Measurements from ENCODE around the gene PRR3.
"Not testable (repeated sequence)": the region's sequence is repeated elsewhere in the genome, so short reads cannot be mapped to it uniquely, and the experiment has no call there.

Gene PRR3, protein sequence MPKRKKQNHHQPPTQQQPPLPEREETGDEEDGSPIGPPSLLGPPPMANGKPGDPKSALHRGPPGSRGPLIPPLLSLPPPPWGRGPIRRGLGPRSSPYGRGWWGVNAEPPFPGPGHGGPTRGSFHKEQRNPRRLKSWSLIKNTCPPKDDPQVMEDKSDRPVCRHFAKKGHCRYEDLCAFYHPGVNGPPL

DNA sequence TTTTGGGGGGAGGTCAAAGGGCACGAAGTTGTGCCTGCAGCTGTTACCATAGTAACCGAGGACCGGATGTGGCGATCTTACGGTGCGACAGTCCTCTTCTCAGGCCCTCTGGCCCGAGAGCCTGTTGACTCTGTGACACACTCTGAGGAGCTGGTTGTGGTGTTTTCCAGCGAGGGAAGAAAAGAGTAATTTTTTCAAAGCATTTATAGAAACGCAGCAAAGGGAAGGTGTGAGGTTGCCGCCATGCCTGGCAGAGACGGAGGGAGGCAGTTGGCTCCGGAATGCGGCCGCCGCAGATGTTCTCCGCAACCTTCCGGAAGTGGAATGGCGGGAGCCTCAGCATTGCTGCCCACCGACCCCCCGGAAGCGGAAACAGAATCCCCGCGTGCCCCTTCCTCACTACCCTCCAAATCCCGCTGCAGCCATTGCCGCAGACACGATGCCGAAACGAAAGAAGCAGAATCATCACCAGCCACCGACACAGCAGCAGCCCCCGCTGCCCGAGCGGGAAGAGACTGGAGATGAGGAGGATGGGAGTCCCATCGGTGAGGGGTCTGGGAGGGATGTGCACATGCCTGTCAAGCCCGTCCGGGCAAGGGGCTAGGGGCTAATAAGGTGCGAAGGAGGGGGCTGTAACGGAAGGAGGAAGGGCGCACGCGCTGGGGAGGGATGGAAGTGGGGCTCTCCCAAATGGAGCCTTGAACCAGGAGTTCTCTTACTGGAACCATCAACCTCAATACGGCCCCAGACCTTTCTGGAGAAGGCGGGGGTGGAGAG lies at the start of gene PRR3:
Gene PRR3 (plus strand): TSS at position 390 of the 777 bp plus-strand sequence. CDS start 50 bp downstream, at position 440.
- DNase-seq = peak; percentile 94

DNA sequence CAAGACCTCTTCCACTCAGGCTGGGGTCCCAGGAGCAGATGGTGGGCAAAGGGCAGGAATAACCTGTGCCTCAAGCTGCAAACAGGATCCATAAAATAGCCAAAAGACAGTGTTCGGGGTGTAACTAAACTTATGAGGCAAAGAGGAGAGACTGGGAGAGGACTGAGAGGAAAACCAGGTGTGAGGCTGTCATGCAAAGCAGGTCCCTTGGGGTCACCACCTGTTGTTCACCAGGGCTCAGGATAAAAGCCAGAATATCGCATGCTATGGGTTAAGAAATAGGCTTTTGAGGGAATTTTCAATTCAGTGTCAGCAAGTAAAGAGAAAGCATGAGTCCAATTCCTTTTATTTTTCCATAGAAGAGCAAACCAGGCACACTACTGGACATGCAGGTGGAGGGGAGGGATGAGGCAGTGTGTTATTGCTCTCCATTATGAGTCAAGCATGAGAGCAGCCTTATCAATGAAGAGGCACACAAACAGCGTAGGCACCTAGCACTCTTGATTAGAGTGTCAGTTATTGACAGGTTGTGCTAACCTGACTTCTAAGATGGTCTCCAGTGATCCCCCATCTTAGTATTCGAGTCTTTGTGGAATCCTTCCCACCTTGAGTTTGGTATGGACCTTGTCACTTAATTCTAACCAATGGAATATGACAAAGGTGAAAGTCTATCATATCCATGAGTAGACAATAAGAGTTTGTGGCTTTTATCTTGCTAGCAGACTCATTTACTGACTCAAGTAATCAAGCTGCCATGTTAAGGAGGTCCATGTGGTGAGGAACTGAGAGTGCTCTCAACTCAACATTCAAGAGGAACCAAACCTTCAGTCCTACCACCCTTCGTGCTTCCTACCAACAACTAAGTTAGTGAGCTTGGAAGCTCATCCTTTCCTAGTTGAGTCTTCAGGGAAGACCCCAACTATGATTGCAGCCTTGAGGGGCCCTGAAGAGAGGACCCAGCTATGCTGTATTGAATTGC lies 49.0 kb upstream of the PRR3 start:
- peak; percentile 67 for DNase-seq

DNA sequence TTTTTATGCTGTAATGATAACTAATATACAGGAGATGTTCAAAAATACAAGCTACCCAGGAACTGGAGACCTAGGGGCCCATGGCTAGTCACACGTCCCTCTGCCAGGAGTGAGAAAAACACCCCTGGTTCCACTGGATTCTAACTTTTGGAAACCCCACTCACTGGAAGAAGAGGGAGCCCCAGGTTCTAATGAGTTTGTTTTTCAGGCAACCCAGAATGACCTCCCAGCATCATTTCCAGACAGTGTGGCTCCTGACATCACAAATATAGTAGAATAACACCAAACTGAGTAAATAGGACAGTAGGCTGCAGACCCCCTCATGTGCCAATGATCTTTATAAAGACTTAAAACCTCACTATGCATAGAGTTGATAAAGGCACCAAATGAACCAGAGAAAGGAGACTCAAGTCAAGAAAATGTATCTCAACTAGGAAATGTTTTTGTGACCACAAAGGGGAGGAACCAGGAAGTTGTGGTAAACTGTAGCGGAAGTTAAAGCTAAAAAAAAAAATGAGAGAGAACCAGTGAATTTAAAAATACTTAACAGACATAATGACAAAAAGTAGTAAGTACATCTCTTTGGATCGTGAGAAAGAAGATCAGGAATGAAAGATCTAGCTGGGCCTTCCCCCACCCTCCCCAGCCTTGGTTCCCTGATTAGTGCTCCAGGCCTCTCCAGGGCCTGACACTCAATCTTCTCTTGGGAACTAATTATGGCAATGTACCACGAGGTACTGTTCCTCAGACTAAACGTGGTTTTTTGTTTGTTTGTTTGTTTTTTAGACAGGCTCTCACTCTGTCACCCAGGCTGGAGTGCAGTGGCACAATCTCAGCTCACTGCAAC lies 48.0 kb upstream of the PRR3 start:
- DNase-seq = peak; percentile 77

DNA sequence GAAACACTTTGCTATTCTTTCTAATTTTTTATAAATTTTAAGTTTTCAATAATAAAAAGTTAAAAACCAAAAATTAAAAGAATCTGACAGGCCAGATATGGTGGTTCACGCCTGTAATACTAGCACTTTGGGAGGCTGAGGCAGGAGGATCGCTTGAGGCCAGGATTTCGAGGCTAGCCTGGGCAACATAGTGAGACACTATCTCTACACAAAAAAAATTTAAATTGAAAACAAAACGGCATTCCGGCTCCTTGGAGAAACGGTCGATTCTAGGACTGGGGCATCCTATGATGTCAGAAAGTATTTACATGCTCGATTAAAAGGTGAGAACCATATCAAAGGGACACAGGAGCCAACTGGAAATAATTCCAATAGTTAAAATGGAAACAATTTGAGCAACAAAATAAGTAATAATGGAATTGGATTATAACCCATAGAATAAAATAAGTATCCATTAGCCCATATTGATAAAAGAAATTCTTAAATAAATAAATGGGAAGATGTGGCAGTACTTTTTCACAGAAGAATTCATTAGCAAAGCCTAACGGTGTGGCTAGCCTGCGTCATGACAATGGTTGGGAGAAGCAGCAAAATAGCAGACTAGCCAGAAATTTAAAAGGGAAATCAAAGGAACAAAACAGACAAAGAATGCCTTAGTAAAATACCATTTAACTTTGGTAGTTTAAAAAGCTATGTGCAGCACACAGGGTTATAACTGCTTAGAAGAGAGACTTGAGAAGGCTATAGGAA lies 46.5 kb upstream of the PRR3 start:
- no peak for DNase-seq

DNA sequence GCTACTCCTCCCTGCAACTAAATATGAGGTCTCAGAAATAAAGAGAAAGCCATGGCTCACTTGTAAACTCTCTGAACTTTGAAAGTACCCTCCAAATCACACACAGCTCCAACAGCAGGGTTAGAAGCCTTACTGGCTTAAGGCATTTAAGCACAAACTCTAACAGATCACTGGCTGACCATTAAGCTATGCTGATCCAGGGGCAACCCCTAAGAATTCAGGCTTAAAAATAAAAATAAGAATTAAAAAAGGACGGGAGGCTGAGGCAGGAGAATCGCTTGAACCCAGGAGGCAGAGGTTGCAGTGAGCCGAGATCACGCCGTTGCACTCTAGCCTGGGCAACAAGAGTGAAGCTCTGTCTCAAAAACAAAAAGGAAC lies 45.9 kb upstream of the PRR3 start:
- no peak for DNase-seq

DNA sequence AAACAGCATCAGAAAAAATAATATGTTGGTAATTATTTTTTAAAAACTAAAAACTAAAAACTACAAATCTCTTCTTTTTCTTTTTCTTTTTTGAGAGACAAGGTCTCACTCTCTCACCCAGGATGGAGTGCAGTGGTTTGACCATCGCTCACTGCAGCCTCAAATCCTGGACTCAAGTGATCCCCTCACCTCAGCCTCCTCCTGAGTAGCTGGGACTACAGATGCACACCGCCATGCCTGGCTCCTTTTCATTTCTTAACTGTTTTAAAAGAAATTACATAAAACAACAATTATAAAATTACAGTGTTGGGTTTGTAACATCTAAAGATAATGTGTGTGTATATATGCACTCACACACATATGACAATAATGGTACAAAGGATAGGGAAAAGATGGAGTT lies 43.6 kb upstream of the PRR3 start:
- no peak for DNase-seq

DNA sequence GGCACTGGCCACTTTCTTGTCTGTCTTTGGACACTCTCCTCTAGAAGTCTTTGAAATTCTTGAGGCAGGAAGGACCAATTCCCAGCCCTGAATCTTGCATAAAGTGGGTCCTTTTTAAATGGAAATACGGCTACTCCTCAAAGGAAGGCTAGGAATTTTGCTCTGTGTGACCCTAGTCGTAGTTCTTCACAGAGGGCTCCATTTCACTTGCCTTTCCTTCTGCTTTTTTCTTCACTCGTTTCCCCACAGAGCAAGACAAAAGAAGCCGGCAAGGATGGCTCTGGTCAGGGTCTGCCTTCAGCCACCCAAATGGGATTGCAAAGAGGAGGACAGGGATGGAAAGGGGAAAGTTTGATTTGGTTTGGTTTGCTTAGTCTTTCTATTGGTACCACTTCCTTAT lies 42.0 kb upstream of the PRR3 start:
- DNase-seq = peak; percentile 21

DNA sequence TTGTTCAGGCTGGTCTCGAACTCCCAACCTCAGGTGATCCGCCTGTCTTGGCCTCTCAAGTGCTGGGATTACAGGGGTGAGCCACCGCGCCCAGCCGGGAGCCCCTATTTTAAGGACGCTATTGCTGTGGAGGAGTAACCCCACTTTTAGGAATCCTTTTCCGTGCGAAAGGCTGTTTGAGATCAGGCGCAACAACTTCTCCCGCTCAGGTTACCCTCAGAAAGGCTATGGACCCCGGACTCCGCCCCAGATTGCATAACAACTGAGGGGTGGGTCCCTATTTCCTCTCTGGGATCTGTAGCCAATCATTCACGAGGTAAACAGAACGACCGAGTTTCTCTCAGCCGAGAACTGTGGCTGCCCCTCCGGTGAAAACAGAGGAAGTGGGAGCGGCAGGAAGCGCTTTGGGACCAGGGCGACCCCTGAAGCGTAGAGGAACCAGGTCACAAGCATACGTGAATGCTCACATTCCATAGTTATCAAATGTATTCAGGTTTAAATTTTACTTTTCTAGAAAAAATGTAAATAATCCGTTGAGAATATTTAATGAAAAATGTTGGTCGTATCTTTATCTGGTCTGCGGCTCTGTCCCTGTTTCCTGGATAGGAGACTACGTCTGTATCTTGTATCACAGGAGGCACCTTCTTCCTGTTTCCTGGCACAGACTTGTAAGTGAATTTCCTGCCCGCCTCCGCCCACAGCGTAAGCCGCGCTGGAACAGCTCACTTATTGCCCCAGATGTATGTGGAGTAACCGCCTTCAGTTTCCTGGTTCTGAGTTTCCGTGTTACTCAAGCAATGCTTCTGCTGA lies 40.9 kb upstream of the PRR3 start:
- DNase-seq = peak; percentile 100

DNA sequence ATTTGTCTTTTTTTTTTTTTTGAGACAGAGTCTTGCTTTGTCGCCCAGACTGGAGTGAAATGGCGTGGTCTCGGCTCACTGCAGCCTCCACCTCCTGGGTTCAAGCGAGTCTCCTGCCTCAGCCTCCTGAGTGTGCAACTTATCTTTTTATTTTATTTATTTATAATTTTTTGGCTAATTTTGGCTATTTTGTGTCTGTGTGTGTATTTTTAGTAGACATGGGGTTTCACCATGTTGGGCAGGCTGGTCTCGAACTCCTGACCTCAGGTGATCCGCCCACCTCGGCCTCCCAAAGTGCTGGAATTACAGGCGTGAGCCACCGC lies 40.4 kb upstream of the PRR3 start:
- DNase-seq = not testable (repeated sequence)

DNA sequence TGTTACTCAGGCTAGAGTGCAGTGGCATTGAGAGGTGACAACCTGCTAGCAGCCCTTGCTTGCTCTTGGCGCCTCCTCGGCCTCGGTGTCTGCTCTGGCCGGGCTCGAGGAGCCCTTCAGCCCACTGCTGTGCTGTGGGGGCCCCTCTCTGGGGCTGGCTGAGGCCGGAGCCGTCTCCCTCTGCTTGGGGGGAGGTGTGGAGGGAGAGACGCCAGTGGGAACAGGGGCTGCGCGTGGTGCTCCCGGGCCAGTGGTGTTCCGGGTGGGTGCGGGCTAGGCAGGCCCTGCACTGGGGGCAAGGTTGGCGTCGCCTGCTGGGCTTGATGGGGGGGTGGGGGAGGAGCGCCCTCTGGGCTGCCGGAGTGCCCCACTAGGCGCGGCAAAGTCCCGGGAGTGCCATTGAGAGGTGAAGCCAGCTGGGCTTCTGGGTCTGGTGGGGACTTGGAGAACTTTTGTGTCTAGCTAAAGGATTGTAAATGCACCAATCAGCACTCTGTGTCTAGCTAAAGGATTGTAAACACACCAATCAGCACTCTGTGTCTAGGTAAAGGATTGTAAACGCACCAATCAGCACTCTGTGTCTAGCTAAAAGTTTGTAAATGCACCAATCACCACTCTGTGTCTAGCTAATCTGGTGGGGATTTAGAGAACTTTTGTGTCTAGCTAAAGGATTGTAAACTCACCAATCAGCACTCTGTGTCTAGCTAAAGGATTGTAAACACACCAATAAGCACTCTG lies 39.2 kb upstream of the PRR3 start:
- DNase-seq = not testable (repeated sequence)

DNA sequence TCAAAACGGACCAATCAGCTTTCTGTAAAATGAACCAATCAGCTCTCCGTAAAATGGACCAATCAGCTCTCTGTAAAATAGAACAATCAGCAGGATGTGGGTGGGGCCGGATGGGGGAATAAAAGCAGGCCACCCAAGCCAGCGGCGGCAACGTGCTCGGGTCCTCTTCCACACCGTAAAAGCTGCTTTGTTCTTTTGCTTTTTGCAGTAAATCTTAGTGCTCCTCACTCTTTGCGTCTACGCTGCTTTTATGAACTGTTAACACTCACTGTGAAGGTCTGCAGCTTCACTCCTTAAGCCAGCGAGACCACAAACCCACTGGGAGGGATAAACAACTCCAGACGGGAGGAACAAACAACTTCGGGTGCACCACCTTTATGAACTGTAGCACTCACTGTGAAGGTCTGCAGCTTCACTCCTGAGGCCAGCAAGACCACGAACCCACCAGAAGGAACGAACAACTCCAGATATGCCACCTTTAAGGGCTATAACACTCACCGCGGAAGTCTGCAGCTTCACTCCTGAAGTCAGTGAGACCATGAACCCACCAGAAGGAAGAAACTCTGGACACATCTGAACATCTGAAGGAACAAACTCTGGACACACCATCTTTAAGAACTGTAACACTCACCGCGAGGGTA lies 38.5 kb upstream of the PRR3 start:
- DNase-seq = not testable (repeated sequence)

DNA sequence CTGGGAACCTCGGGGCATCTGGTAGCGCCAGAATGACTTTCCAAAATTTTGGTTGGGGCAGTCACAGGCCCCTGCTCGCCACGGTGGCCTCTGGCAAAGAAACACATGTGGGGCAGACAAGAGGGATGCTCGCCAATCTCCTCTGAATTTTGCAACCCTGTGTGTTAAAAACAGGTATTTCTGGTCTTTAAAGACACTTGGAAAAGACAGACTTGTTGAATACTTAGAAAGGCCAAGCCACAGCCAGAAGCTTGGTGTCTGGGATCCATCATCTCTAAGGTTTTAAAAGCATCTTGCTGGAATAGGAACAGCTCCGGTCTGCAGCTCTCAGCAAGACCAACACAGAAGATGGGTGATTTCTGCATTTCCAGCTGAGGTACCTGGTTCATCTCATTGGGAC lies 36.6 kb upstream of the PRR3 start:
- DNase-seq = no peak

DNA sequence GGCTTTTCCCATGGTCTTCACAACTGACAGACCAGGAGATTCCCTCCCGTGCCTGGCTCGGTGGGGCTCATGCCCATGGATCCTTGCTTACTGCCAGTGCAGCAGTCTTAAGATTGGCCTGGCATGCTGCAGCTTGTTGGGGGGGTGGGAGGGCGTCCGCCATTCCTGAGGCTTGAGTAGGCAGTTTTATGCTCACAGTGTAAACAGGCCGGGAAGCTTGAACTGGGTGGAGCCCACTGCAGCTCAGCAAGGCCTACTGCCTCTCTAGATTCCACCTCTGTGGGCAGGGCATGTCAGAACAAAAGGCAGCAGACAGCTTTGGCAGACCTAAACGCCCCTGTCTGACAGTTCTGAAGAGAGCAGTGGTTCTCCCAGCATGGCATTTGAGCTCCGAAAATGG lies 36.0 kb upstream of the PRR3 start:
- DNase-seq = not testable (repeated sequence)

DNA sequence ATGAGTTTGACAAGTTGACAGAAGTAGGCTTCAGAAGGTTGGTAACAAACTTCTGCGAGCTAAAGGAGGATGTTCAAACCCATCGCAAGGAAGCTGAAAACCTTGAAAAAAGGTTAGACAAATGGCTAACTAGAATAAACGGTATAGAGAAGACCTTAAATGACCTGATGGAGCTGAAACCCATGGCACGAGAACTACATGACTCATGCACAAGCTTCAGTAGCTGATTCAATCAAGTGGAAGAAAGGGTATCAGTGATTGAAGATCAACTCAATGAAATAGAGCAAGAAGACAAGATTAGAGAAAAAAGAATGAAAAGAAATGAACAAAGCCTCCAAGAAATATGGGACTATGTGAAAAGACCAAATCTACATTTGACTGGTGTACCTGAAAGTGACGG lies 35.1 kb upstream of the PRR3 start:
- peak; percentile 27 for DNase-seq

DNA sequence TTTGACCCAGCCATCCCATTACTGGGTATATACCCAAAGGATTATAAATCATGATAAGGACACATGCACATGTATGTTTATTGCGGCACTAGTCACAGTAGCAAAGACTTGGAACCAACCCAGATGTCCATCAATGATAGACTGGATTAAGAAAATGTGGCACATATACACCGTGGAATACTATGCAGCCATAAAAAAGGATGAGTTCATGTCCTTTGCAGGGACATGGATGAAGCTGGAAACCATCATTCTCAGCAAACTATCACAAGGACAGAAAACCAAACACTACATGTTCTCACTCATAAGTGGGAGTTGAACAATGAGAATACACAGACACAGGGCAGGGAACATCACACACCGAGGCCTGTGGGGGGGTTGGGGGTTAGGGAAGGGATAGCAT lies 30.7 kb upstream of the PRR3 start:
- not testable (repeated sequence) for DNase-seq

DNA sequence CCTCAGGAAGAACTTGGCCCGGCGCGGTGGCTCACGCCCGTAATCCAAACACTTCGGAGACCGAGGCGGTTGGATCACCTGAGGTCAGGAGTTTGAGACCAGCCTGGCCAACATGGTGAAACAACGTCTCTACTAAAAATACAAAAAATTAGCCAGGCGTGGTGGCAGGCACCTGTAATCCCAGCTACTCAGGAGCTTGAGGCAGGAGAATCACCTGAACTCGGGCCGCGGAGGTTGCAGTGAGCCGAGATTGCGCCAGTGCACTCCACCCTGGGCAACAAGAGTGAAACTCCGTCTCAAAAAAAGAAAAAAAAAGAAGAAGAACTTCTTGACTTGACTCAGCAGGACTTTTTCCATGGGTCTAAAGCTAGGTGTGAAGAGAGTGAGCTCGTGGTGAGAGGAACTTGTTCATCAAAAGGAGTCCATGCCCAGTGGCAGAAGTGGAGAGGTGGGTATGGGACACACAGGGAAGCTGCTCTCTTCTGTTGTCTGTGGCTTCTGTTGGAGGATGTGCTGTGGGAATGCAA lies 27.7 kb upstream of the PRR3 start:
- DNase-seq = peak; percentile 81

DNA sequence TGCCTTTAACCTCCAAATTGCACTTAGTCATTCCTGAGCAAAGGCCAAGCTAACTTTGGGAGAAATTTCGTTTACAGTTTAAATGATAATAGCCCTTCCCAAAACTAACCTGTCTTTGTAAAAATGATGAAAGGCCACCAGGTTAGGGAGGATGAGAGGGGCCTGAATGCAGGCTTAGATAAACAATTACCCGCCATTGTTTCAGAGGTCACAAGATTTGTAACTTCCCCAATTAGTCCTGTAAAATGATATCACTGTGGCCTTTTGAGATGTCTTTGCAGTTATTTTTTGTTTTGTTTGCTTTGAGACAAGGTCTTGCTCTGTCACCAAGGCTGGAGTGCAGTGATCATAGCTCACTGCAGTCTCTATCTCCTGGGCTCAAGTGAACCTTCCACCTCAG lies 27.1 kb upstream of the PRR3 start:
- DNase-seq = peak; percentile 85

DNA sequence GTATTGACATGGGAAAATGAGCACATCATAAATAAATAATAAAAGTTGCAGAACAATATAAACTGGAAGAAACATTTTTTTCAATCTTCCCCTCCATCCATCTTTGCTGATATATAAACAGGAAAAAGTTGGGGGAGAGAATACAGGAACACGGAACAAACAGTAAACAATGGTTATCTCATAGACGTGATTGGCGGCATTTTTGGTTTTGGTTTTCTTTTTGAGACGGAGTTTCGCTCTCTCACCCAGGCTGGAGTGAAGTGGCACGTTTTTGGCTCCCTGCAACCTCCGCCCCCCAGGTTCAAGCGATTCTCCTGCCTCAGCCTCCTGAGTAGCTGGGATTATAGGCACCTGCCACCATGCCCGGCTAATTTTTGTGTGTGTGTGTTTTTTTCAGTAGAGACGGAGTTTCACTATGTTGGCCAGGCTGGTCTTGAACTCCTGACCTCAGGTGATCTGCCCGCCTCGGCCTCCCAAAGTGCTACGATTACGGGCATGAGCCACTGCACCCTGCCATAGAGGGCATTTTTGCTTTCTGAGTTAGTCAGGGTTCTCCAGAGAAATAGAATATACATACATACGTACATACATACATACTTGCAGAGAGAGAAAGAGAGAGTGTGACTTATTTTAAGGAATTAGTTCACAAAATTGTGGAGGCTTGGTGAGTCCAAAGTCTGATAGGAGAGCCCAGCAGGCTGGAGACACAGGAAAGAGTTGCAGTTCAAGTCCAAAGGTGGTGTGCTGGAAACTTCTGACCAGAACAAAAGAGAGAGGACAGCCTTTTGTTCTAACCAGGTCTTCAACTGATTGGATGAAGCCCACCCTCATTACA lies 23.4 kb upstream of the PRR3 start:
- no peak for DNase-seq

DNA sequence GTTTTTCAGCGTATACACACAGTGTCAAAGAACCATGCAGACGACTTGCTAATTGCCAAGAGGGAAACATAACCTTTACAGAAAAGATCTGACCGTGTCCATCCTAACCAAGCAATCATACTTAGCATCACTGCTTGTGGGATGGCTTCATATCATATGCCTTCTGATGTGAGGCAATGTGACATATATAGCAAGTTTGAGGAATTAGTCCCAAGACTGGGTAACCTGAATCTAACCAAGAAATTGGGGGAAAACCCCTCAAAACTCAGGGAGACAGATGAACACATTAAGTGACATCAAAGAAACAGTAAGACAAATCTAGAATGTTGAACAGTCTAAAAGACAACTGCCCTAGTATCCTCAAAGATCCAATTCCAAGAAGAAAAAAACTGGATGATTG lies 19.2 kb upstream of the PRR3 start:
- peak; percentile 64 for DNase-seq
